Hematopoietic multipotent progenitor cell treated with erythropoietin and hydrocortisone succinate and interleukin-3 and kit ligand, for 15 days (in vitro differentiated cells): ENCODE results near the gene ACOXL.

Experiments used
- DNase-seq: peaks from one replicate; pipeline ENCODE4 v3.0.0-alpha.2; 2015; ENCODE audit warnings: low spot score

Gene ACOXL

GRCh38 chr2:111117598-111118480 is 385.5 kb downstream of the ACOXL start:
- peak; percentile 23 for DNase-seq

GRCh38 chr2:111118481-111118980 is 386.2 kb downstream of the ACOXL start:
- DNase-seq, result no peak

DNA sequence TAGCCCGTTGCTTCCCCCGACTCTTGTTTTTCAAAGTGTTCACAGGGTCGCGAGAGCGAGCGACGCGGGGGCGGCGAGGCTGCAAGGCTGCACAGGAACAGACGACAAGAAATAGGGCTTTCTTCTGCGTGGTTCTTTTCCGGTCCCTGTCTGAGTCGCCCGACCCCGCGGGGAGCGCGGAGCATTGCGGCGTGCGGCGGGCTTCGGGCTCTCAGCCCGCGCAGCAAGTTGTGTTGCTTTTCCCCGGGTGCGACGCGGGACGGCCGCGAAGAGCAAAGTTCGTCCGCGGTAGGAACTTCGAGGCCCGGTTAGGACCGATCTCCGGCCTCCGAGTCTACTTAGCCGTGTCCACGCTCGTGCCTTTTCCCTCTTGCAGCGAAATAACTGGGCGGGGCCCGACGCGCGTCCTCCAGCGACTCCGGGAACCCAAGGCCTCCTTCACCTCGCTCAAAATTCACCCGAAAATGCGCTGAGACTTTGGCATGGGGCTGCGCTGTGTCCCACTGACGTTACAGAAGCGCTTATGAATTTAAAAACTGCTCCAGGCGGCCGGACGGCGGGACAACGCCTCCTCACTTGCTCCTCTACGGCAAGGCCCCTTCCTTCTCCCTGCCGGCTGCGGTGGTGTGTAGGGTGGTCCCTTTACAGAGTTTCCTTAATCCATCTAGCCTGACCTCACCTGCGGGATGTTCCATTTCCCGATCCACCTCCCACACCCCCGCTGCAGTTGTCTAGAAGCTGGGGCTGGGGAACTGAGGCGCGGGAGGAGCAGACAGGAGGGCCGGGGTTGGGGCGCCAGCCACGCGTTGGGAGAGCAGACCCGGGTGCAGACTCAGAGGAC is 386.8 kb downstream of the ACOXL start:
- peak; percentile 53 for DNase-seq

DNA sequence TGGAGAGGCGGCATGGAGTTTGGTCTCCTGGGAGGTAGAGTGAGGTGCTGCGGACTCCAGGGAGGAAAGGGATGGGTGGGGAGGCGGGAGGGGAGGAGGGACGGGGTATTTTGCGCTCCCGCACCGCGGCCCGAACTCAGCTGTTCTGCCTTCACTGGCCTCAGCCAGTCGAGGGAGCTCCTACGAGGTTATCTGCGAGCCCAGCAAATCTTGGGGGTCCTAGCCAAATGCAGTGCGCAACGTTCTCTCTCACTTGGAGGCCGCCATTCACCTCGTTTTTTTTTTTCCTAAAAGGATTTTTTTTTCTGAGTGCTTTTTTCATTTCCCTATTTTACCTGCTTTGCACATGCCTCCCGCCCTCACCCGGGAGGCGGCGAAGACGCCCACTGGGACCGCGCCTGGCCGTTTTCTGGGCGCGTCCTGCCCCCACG is 387.5 kb downstream of the ACOXL start:
- peak; percentile 25 for DNase-seq

DNA sequence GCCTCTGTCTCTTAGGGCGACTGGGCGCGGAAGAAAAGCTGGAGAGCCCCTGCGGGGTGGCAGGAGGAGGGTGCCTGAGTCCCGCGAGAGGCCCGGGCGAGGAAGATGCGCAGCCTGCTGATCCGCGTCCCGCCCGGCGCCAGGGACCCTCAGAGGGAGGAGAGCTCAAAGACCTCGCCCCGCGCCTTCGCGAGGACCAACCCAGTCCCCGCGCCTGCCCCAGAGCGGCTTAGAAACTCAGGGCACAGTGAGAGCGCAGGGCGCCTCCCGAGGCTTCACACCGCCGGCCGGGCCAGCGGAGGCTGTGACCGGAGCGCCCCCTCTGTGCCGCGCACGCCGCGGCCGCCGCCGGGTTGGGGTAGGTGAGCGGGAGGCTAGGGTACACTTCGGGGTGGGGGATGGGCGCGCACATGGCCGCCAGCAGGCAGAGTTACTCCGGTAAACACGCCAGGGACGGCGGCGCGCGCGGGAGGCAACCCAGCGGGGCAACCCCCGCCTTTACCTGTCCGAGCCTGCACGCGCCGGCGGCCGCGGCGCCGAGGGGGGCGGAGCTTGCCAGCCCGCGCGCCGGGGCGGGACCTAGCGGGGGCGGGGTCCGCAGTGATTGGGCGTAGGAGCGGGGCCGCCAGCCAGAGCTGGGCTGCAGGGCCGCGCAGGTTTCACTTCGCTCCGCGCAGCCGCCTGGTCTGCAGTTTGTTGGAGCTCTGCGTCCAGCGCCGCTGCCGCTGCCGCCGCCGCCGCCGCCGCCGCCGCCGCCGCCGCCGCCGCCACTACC is 388.1 kb downstream of the ACOXL start, which contains the start of gene BCL2L11:
TSS of gene BCL2L11 (plus strand) at position 662 of the 775 bp plus-strand sequence. CDS start 2,832 bp downstream, outside the sequence.
- DNase-seq, result peak; percentile 92

GRCh38 chr2:111121028-111121827 is 388.9 kb downstream of the ACOXL start:
- DNase-seq, result peak; percentile 35

DNA sequence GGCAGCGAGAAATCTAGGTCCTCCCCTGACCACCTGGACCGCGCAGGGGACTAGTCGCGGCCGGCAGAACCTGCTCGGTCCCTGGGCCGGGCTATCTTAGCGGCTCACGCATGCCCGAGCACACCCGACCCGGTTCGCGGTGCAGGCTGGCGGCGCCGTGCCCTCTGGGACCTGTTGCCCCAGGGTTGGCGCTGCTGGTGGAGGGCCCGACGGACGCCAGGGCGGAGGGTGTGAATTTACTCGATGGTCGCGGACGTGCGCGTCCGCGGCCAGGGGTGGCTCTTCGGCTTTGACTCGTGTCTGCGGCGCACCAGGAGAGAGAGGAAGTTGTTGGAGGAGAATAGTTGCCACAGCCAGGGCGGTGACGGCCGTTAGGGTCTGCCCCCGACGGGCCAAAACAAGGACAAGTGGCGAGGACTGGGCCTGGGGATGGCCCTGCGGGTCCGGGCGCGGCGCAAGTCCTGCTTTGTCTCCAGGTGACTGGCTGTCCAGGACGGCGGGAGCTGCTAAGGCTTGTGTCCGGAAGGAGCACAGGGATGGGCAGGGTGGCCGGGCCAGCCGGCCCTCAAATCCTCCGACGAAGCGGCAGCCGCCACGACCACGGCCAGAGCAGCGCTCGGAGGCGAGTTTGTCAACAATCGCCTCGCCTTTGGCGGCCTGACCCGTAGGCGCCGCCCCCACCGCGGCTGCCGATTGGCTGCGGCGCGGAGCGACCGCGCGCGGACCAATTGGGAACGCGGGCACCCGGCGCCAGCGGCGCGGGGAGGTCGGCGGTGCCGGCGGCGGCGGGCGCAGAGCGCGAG is 389.7 kb downstream of the ACOXL start:
- peak; percentile 92 for DNase-seq

- peak; percentile 31 for DNase-seq
Observed at GRCh38 chr2:111122631-111123421, 390.5 kb downstream of the ACOXL start.

GRCh38 chr2:111123751-111124150 is 391.4 kb downstream of the ACOXL start:
- DNase-seq, result no peak

GRCh38 chr2:111126581-111126980 is 394.2 kb downstream of the ACOXL start:
- DNase-seq, result no peak

GRCh38 chr2:111127351-111127750 is 395.0 kb downstream of the ACOXL start:
- no peak for DNase-seq

- DNase-seq, result no peak
Observed at GRCh38 chr2:111128096-111128495, 395.7 kb downstream of the ACOXL start.

GRCh38 chr2:111133603-111134002 is 401.2 kb downstream of the ACOXL start:
- DNase-seq, result no peak

DNA sequence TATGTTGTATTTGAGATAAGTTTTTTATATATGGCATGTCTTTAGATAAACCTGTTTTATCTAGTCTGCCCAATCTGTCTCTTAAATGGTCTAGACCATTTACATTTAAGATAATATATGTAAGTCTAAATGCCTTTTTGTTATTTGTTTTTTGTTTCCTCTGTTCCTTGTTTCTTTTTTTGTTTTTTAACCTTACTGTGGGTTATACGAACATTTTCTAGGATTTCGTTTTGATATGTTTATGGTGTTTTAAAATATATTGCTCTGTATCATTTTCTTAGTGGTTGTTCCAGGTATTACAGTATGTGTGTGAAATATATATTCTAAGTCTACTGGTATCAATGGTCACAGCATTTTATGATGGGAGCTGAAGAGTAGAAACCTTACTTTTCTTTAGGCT is 401.7 kb downstream of the ACOXL start:
- peak; percentile 36 for DNase-seq

- DNase-seq, result no peak
Observed at GRCh38 chr2:111135237-111135909, 403.0 kb downstream of the ACOXL start.

- peak; percentile 42 for DNase-seq
Observed at GRCh38 chr2:111135910-111136297, 403.5 kb downstream of the ACOXL start.

GRCh38 chr2:111138839-111139238 is 406.5 kb downstream of the ACOXL start:
- DNase-seq, result no peak

- no peak for DNase-seq
Observed at GRCh38 chr2:111139637-111140317, 407.4 kb downstream of the ACOXL start.
